ENCODE measurements around the gene FAM107A.

GRCh38 chr3:58581328-58582091 is 4.3 kb upstream of the FAM107A start:
- TF ChIP-seq CTCF (conservative IDR thresholded peaks at IDR 0.05) (no peak), ZFX (IDR thresholded peaks at IDR 0.05) (no peak)
